Ureter (tissue), 1 donor: ENCODE results near the gene FGF18. TPM values are rescaled to one million over a fixed set of nuclear protein-coding genes. Genes with fewer than 3 reads are reported as not detected.

Source experiments
- DNase-seq: peaks from one replicate; pipeline ENCODE4 v3.0.0-alpha.2; 2020; ENCODE audit warnings: low spot score
- total RNA-seq: library from RNA; stranded (reverse); gene quantifications from one replicate; pipeline ENCODE4 v1.2.4, GENCODE V29; 2023
- donor health status: DM: yes; HTN: yes; CAD: no.

The FGF18 gene
- total RNA-seq, 1 donor from 2014 or later: 0.81 TPM

GRCh38 chr5:171441246-171441791 is 21.9 kb downstream of the FGF18 start:
- DNase-seq: no peak

GRCh38 chr5:171442287-171443042 is 23.0 kb downstream of the FGF18 start:
- no peak for DNase-seq

DNA sequence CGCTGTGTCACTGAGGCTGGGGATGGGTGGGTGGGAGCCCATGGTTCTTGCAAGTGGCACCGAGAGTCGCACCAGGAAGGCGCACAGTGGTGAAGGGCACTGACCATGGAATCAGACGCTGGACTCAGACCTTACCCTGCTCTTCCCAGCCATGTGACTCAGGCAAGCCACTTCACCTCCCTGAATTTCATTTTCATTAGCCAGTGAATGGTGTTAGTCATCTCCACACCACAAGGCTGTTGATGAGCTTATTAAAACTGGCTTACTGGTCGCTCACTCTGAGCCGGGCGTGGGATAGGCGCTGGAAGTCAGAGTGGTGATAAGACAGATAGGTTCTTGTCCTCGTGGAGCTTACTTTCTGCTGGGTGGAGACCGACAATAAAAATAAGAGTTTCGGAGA is 25.1 kb downstream of the FGF18 start:
- DNase-seq: no peak

- DNase-seq: peak; percentile 48
Observed at GRCh38 chr5:171445644-171446516, 26.4 kb downstream of the FGF18 start.

DNA sequence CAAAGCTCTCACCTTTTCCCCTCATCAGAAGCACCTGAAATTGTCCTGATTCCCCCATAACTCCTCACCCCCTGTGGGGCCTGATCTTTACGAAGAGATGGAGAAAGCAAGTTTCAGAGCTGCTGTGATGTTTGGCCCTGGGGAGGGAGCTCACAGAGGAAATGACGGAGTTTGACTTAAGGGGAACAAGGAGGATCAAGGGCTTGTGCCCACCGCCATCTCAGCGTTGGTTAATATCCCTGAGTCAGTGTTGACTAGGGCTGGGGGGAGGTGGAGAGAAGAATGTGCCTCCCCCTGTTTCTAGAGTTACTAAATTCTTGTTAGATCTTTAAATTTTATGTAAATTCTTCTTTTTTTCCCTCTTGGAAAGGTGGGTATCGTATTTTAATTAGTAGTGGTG is 27.8 kb downstream of the FGF18 start:
- DNase-seq: no peak

GRCh38 chr5:171449426-171449825 is 30.0 kb downstream of the FGF18 start:
- no peak for DNase-seq

DNA sequence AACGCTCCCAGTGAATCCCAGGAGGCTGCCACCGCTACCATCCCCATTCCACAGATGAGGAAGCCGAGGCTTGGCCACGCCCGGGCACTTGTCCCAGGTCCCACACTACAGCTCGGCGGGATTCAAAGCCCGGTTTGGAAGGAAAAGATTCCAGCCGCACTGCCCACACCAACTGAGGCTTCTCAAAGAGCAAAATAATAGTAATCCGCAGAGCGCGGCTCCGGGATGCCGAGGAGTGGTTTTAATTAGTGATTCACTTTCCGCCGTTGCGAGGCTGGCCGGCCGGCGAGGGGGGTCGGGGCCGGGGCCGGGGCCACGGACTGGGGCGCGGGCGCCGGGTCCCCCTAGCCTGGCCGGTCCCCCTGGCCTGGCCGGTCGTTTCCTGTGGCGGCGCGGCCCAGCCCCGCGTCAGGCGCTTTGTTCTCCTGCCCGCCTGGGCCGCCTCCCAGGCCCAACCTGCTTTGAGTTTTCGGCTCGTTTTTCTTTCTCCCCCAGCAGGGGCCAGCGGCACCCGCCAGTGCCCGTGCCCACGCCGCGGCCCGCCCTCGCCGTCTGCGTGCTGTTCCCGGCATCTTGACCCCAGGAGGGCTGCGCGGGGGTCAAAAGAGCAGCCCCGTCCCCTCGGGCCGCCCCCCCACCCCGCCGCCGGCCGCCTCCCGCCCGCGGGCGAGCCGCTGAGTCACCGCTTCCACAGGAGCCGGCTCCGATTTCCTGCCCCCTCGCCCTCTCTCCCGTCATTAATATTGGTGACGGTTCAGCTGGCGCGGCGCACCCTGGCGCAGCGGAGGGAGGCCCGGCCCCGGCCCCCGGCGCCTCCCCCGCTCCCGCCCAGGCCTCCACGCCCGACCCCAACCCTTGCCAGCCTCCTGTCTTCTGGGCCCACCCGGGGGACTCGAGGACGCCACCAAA is 31.2 kb downstream of the FGF18 start:
- peak; percentile 75 for DNase-seq

DNA sequence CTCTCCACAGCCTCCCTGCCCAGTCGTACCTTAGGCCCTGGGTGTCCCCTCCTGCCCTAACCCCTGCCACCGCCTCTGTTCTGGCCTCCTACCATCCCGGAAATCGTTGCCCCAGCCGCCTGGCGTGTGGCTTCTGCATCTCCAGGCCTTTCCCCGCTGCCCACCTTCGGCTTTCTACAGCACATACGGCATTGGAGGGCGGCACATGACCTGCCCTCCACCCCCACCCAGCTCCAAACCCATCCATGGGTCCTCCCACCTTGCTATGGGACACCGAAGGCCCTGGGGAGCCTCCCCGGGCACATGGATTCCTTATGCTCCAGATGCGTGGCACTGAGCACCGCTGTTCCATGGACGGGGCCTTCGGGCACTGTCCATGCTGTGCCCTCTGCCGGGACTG is 32.0 kb downstream of the FGF18 start:
- DNase-seq: no peak

DNA sequence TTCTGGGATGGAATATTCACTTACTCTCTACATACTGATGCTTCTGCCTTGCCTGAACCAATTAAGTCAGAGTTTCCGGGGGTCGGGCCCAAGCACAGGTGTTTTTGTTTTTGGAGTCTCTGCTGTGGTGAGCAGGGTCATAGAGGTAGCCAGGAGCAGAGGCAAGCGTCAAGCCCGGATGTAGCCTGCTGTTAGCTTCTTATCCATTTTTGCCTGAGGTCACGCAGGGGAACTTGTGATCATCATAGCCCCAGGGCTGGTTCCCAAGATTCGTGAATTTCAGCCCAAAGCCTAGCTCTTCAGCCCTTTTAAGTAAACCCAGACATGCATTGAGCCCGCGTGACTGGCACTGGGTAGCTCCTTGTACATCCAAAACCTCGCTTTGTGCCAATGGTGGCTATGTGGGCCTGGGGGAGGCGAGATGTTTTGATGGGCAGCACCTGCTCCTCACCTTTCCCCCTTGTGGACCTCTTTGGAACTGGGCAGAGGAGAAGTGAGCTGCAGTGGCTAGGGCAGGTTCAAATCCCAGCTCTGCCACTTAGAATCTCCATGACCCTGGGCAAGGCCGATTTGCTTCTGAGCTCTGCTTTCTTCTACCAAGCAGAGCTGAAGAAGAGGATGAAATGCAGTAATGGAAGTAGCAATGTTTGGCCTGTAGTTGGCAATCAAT is 33.7 kb downstream of the FGF18 start:
- no peak for DNase-seq

DNA sequence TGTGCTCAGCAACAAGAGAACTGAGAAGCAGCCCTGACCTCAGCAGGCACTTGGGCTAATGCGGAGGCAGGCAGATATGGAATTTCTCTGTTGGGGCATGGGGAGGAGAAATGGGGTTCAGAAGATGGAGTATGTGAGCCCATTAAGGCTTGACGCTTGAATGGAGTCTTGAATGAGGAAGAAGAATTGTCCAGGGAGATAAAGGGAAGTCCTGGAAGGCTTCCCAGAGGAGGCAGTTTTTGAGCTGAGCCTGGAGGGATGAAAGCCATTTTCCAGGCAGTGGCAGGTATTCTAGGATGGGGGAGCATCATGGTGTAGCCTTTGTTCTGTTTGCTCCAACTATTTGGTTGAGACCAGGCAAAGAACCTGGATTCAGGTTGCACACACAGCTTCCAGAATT is 34.5 kb downstream of the FGF18 start:
- no peak for DNase-seq

GRCh38 chr5:171454549-171454948 is 35.1 kb downstream of the FGF18 start:
- DNase-seq: no peak

DNA sequence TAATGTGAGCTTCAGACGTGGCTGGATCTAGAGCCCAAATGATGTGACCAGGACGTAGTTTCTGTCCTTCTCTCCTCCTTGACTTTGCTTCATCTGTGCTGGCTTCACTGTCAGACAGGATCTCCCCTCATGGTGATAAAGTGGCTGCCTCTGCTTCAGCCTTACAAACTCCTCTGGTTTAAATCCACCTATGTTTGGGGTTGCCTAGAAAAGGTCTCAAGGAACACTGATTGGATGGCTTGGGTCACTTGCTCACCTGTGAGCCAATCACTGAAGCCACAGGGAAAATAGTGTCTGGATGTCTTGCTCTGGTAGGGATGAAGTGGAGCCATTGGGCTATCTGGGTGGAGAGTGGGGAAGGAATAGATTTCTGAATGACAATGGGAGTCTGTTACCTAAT is 36.1 kb downstream of the FGF18 start:
- DNase-seq: no peak

GRCh38 chr5:171457208-171457981 is 37.9 kb downstream of the FGF18 start:
- DNase-seq: no peak

- DNase-seq: no peak
Observed at GRCh38 chr5:171459839-171460238, 40.4 kb downstream of the FGF18 start.

GRCh38 chr5:171462136-171462927 is 42.9 kb downstream of the FGF18 start:
- no peak for DNase-seq

DNA sequence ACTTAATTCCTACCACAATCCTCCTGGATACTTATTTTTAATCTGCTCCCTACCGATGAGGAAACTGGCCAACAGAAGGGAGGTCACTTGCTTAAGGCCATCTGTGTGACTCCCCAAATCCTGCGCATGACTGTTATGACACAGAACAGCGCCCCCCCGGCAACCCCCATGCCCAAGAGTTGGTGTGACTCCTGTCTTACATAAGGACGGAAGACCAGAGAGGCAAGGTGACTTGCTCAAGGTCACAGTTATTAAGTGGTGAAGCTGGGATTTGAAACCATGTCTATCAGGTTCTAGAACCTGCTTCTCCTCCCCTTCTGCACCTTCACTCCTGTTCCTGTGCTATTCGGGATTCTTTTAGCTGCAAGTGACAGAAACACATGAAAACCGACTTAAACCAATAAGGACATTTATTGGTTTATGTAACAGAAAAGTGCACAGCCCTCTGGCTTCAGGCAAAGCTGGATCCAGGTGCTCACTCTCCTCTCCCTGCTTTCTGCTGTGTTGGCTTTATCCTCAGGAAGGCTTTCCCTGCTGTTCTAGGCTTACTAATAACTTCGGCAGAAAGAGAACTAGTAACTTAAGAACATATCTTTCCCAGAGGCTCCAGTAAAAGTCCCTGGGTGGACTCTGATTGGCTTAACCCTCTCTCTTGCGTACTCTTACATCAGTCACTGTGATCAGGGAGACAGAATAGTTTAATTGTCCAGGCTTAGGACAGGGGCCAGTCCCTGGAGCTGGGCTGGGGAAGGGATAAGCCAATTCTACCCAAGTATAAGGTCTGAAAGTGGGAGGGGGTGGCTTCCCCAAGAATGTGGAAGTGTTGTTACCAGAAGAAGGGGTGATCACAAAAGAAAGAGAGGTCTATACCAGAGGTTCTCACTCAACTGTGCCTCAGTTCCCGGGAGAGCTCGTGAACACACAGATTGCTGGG is 43.7 kb downstream of the FGF18 start:
- no peak for DNase-seq

DNA sequence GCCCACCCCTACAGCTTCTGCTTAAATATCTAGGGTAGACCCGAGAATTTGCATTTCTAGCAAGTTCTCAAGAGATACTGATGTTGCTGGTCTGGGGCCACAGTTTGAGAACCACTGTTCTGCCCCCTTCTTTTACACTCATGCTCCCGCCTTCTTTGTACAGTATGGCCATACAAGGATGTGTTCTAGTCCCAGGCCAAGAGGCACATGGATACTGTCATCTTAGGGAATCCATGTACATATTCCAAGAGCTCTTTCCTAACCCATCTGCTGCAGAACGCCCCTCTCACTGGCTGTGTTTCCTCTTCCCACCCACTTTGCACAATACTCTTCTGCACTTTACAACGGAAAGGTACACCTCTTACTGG is 44.4 kb downstream of the FGF18 start:
- DNase-seq: no peak

- DNase-seq: no peak
Observed at GRCh38 chr5:171464829-171465228, 45.4 kb downstream of the FGF18 start.
